Dermis microvascular lymphatic vessel endothelial cell (primary cell): Measurements from ENCODE around the gene ATG4A. TPM values are rescaled to one million over a fixed set of nuclear protein-coding genes. Genes with fewer than 3 reads are reported as not detected.

Experiments
- DNase-seq, 2 donors: peaks; one replicate each; pipeline versions ENCODE4 v3.0.0 to v3.0.0-alpha.2; 2010; ENCODE audit warnings: low read depth in 2 of 2
- total RNA-seq: library from RNA; depleted of rRNA; stranded (reverse); fragments of >200 nt; gene quantifications from 2 replicates; pipeline ENCODE4 v1.2.1, GENCODE V29; 2014

Gene ATG4A, protein sequence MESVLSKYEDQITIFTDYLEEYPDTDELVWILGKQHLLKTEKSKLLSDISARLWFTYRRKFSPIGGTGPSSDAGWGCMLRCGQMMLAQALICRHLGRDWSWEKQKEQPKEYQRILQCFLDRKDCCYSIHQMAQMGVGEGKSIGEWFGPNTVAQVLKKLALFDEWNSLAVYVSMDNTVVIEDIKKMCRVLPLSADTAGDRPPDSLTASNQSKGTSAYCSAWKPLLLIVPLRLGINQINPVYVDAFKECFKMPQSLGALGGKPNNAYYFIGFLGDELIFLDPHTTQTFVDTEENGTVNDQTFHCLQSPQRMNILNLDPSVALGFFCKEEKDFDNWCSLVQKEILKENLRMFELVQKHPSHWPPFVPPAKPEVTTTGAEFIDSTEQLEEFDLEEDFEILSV
- total RNA-seq, result 11.1 and 13.2 TPM in 2 replicates

GRCh38 chrX:108091264-108091877 lies at the start of gene ATG4A, which contains the start of gene PSMD10:
Gene ATG4A, plus strand, starts transcription at chrX:108091778. Its CDS starts 49 bp downstream, at chrX:108091827.
Gene PSMD10, minus strand, starts transcription at chrX:108091542. Its CDS starts 22 bp downstream, at chrX:108091520.
- peak; percentile 88 to 96 for DNase-seq

GRCh38 chrX:108044554-108045256 lies 46.9 kb upstream of the ATG4A start, which contains the start of gene VSIG1:
Gene VSIG1, plus strand, starts transcription at chrX:108045065. Its CDS starts 66 bp downstream, at chrX:108045131.
- no peak for DNase-seq

GRCh38 chrX:108049649-108050048 lies 41.9 kb upstream of the ATG4A start:
- DNase-seq, result no peak

DNA sequence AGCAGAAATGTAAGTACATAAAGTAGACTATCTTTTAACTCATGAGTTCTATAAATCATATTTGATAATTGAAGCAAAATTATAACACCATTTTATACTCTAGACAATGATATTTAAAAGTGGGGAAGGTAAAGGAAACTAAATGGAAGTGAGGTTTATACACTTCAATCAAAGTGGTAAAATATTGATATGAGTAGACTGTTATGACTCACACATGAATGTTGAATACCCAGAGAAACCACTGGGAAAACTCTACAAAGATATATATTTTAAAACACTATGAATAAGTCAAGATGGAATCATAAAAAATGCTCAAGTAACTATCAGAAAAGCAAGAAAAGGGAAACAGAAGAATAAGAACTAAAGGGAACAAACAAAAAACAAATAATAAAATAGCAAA lies 38.4 kb upstream of the ATG4A start:
- DNase-seq, result no peak

DNA sequence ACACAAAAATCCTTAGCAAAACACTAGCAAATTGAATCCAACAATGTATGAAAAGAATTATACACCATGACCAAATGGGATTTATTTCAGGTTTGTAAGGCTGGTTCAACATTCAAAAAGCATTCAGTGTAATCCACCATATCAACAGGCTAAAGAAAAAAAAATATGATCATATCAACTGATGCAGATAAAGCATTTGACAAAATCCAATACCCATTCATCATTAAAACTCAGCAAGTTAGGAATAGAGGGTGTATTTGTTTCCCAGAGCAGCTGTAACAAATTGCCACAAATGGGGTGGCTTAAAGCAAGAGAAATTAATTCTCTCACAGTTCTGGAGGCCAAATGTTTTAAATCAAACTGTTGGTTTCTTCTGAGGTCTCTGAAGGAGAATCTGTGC lies 36.0 kb upstream of the ATG4A start:
- no peak for DNase-seq

DNA sequence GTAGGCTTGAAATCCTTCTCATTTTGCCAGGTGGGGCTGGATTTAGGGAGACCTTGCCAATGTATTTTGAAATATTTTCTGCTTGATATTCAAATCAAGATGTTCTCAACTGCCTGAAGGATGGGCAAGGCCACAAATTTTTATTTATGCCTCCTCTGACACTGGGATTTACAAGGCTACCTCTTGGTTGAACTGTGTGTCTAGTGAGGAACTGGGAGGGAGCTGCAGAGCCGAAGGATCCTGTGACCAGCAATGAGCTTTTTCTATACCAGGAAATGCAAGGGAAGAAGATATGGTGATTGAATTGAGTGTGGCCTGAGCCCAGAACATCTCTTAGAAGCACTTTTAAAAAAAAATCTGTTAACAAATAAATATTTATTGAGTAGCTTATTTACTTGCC lies 31.8 kb upstream of the ATG4A start:
- DNase-seq, result peak in 1 of 2 donors; percentile 3

DNA sequence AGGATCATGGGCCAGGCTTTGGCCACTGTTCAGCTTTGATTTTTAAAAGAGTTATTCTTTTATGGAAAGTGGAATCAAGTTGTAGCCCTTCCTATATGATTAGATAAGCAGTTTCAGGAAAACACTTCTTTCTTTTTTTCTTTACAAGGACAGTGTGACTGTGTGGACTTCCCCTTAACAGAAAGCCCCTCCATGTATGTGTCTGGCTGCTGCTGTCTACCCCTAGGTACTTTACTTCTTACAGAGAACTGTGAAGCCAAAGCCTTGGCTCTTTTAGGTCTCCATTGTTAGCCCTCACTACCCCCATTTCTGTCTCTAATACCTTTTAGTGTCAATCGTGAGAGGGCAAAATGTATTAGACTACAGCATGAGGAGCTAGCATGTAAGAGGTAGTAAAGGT lies 27.6 kb upstream of the ATG4A start:
- DNase-seq, result no peak

DNA sequence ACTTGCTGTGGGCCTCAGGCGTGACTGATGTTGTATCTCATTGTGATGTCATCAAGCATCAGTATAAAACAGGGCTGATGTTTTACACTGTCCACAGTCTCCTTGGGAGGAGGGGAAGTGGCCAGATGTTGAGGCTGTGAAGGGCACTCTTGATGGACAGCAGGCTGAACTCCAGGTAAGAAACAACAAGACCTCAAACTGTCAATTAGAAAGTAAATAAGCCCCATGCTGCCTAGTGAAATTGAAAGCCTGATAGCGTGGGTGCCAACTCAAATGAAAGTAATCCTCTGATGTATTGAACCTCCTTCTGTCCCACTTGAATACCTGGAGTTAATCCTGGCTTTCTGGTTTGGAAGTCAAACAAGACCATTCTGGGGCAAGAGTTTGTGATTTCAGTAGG lies 27.0 kb upstream of the ATG4A start:
- DNase-seq, result no peak

- no peak for DNase-seq
Measured at GRCh38 chrX:108068121-108068520, 23.5 kb upstream of the ATG4A start.

DNA sequence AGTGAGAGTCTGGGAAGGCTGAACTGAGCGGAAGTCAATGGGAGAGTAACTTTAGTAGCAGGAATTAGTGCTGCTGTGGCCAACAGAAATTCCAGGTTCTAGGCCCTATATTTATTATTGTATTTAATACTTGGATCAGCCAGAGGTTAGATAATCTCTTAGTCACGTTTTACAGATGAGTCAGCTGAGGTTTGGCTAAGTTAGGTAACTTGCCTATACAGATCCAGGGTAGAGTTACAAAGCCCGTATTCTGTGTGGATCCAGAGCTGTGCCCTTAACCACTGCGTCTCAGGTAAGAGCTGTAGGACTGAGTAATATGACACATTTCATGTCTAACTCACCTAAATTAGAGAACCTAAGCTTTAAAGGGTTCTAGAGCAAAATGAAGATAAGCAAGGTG lies 20.7 kb upstream of the ATG4A start:
- peak in 1 of 2 donors; percentile 58 for DNase-seq

DNA sequence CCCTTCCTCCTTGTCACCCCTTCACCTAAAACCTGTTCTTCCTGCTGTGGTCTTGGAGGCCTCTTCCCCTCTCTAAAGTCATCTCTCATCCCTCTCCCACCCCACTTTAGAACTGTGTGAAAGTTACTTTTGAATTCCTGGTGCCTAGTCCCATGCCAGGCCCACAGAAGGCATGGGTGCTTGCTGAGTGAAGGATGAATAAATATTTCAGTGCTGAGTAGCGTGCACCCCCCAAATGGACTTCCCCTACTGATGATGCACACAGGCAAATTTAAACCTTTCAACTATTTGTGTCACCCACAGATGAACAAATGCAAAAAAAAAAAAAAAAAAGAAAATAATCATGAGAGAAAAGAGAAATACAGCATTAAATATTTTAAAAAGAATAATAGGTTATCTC lies 20.0 kb upstream of the ATG4A start:
- DNase-seq, result no peak

GRCh38 chrX:108072746-108073145 lies 18.8 kb upstream of the ATG4A start:
- peak in 1 of 2 donors; percentile 12 for DNase-seq

- no peak for DNase-seq
Measured at GRCh38 chrX:108081110-108081509, 10.5 kb upstream of the ATG4A start.

GRCh38 chrX:108087792-108088191 lies 3.8 kb upstream of the ATG4A start:
- DNase-seq, result no peak

DNA sequence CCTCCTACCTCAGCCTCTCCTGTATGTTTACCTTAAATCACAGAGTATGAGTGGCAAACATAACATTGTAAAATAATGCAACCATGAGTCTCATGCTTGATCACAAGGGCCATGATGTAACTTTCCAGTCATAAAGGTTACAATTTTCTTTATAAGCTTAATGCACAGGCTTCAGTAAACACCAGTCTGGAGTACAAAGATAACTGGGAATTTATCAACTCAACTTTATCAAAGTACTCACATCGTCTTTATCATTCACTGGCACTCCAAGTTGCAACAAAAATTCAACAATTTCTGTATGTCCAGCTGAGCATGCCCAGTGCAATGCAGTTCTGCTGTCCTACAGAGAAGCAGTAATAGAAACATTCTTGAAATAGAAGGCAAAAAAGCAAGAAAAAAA lies 3.1 kb upstream of the ATG4A start:
- DNase-seq, result no peak

GRCh38 chrX:108090491-108091263 lies 901 bp upstream of the ATG4A start:
- peak in 1 of 2 donors; percentile 31 for DNase-seq

DNA sequence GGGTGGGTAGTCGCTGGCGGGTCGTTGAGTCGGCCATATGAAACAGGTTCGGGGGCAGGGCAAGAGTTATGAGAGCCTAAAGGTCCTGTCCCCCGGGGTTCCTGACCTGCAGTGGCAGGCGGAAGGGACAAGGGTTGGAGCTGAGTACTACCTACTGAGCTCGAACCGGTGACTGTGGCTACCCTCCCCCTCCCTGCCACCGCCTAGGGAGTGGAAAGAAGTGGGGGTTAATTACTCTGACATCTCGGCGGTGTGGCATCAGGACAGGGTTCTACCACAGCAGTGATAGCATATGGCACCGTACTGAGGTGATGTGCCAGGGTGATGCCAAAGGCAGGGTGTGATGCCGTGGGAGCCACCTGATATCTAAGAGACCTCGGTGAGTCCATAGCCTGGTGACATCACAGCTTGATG lies 307 bp downstream of the ATG4A start:
- DNase-seq, result no peak

GRCh38 chrX:108097380-108097779 lies 5.8 kb downstream of the ATG4A start:
- peak in 1 of 2 donors; percentile 1 for DNase-seq

DNA sequence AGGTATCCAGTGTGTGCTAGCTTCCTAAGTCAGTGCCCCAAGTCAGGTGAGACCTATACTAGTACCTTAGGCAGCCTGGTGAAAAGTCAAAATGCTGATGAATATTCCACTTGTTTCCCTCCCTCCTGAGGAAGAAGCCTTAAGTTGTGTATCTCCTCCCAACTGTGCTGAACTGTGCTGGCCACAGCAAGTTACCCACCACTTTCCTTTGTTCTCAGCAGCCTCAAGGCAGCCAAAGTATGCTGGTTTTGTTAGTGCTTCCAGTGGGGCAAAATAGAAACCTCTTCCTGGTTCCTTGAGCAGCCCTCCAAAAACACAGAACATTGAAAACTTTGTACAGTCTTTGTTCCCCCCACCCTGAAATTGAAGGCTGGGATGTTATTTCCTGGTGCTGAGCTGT lies 13.9 kb downstream of the ATG4A start:
- no peak for DNase-seq

GRCh38 chrX:108114541-108114940 lies 23.0 kb downstream of the ATG4A start:
- no peak for DNase-seq

- DNase-seq, result no peak
Measured at GRCh38 chrX:108117988-108118387, 26.4 kb downstream of the ATG4A start.
